Fibroblast of skin of left quadriceps (primary cell): ENCODE measurements around the gene GSTA1.
"Not testable (repeated sequence)": the region's sequence is repeated elsewhere in the genome, so short reads cannot be mapped to it uniquely, and the experiment has no call there.

Experiments used
- DNase-seq, 2 experiments: peaks; one replicate each; pipeline ENCODE4 v3.0.0-alpha.2; 2013; ENCODE audit warnings: low read depth in 2 of 2

Gene GSTA1

GRCh38 chr6:52803668-52804255, at the start of gene GSTA1:
GSTA1 (minus strand) TSS chr6:52803816; CDS start chr6:52799267, 4,549 bp downstream.
- not testable (repeated sequence) for DNase-seq

GRCh38 chr6:52849137-52849536, 45.5 kb upstream of the GSTA1 start:
- no peak for DNase-seq

GRCh38 chr6:52846002-52846401, 42.4 kb upstream of the GSTA1 start:
- DNase-seq = no peak

- no peak for DNase-seq
These were observed 40.0 kb upstream of the GSTA1 start for GRCh38 chr6:52843605-52844004.

GRCh38 chr6:52840763-52841585, 37.4 kb upstream of the GSTA1 start, which contains the start of gene GSTA5:
GSTA5 (minus strand) TSS chr6:52840813.
- DNase-seq = no peak

- peak; percentile 20 to 27 for DNase-seq
These were observed 35.8 kb upstream of the GSTA1 start for GRCh38 chr6:52839124-52840055.

- no peak for DNase-seq
These were observed 30.9 kb upstream of the GSTA1 start for GRCh38 chr6:52834481-52834880.

GRCh38 chr6:52830869-52831268, 27.3 kb upstream of the GSTA1 start:
- not testable (repeated sequence) for DNase-seq

GRCh38 chr6:52829046-52829817, 25.6 kb upstream of the GSTA1 start:
- DNase-seq = no peak

GRCh38 chr6:52828621-52829020, 25.0 kb upstream of the GSTA1 start:
- DNase-seq = not testable (repeated sequence)

- DNase-seq = not testable (repeated sequence)
These were observed 23.6 kb upstream of the GSTA1 start for GRCh38 chr6:52827073-52827783.

GRCh38 chr6:52826513-52826912, 22.9 kb upstream of the GSTA1 start:
- no peak for DNase-seq

GRCh38 chr6:52825900-52826459, 22.4 kb upstream of the GSTA1 start:
- not testable (repeated sequence) for DNase-seq

GRCh38 chr6:52825270-52825793, 21.7 kb upstream of the GSTA1 start:
- DNase-seq = not testable (repeated sequence)

GRCh38 chr6:52821842-52822241, 18.2 kb upstream of the GSTA1 start:
- no peak for DNase-seq

GRCh38 chr6:52820198-52820597, 16.6 kb upstream of the GSTA1 start:
- DNase-seq = peak; percentile 6 to 7

GRCh38 chr6:52815167-52816092, 11.8 kb upstream of the GSTA1 start:
- peak; percentile 27 to 28 for DNase-seq

- not testable (repeated sequence) for DNase-seq
These were observed 10.9 kb upstream of the GSTA1 start for GRCh38 chr6:52814545-52814944.

GRCh38 chr6:52809777-52810176, 6.2 kb upstream of the GSTA1 start:
- DNase-seq = not testable (repeated sequence)
